AG04450 (cell line): Measurements from ENCODE around the gene GSTT4. TPM values are rescaled to one million over a fixed set of nuclear protein-coding genes. Genes with fewer than 3 reads are reported as not detected.
"Not testable (repeated sequence)": the region's sequence is repeated elsewhere in the genome, so short reads cannot be mapped to it uniquely, and the experiment has no call there.

Experiments
- CTCF ChIA-PET: fragments of 300-600, 350-600 bp; formaldehyde crosslinking; extraction: SDS; loops from one replicate; lab custom pipeline; 2022; ENCODE audit warnings: antibody characterized with exemption, inconsistent platforms; lab: Charles Lee
- POLR2A ChIA-PET: fragments of 350-600 bp; formaldehyde crosslinking; extraction: SDS; loops from one replicate; lab custom pipeline; 2021; ENCODE audit warnings: antibody characterized with exemption, inconsistent platforms; lab: Yijun Ruan, JAX
- DNase-seq: peaks from one replicate; pipeline ENCODE4 v3.0.0-alpha.2; 2011; ENCODE audit warnings: low read depth, low spot score
- H3K27ac ChIP-seq: one replicate; pipeline ENCODE4 v1.5.1; 2012; ENCODE audit warnings: low read depth, low read length, control low read depth
- H3K27me3 ChIP-seq: one replicate; pipeline ENCODE4 v1.6.0; 2012; ENCODE audit warnings: low read length; ENCODE audit not compliant: control insufficient read depth, insufficient read depth
- H3K4me3 ChIP-seq: 2 replicates; pipeline ENCODE4 v1.5.1; 2011; ENCODE audit warnings: mild to moderate bottlenecking, low read depth, low read length, control low read depth
- H3K9me3 ChIP-seq: 2 replicates; pipeline ENCODE4 v1.5.1; 2012; ENCODE audit warnings: low read length; ENCODE audit not compliant: control insufficient read depth, insufficient read depth
- CTCF ChIP-seq: IDR thresholded peaks from 2 replicates; pipeline ENCODE4 v1.5.1; 2011; ENCODE audit warnings: low read depth, low read length, control low read depth, inconsistent platforms
- polyA plus RNA-seq: library from polyadenylated mRNA; depleted of rRNA; stranded (reverse); fragments of >200 nt; gene quantifications from 2 replicates; pipeline ENCODE4 v1.2.3, GENCODE V29; 2011

The GSTT4 gene
- polyA plus RNA-seq, 1 experiment = not detected

GRCh38 chr22:23961084-23961771 lies 44.0 kb downstream of the GSTT4 start, which contains the start of gene GSTT2B:
Gene GSTT2B, minus strand, starts transcription at chr22:23961195. Its CDS starts 64 bp downstream, at chr22:23961131.
- H3K9me3 ChIP-seq, DNase-seq, POLR2A ChIA-PET, CTCF ChIA-PET, H3K27ac ChIP-seq, H3K27me3 ChIP-seq: not testable (repeated sequence)
- H3K4me3 ChIP-seq = peak within 1 kb of the TSS; percentile 51

GRCh38 chr22:23956301-23956900 lies 48.9 kb downstream of the GSTT4 start:
- TF ChIP-seq CTCF = peak; percentile 78
- POLR2A ChIA-PET = not testable (repeated sequence)
- CTCF ChIA-PET = interaction anchor here (0.6 to 1.6 kb wide), 12 partner anchors 17 to 110 kb away, joined by 3 to 11 read pairs (median 4); partner anchors contain the start of gene SLC2A11

GRCh38 chr22:23955886-23956285 lies 49.4 kb downstream of the GSTT4 start:
- H3K27me3 ChIP-seq, H3K4me3 ChIP-seq, H3K9me3 ChIP-seq, POLR2A ChIA-PET, H3K27ac ChIP-seq, DNase-seq: not testable (repeated sequence)
- CTCF ChIA-PET = interaction anchor here (0.6 to 1.6 kb wide), 12 partner anchors 17 to 110 kb away, joined by 3 to 11 read pairs (median 4); partner anchors contain the start of gene SLC2A11

More at GRCh38 chr22:23956301-23956900, 48.9 kb downstream of the GSTT4 start:
- not testable (repeated sequence) for H3K27ac ChIP-seq, H3K9me3 ChIP-seq, H3K4me3 ChIP-seq, H3K27me3 ChIP-seq
- DNase-seq = peak; percentile 24

GRCh38 chr22:23954991-23955305 lies 50.3 kb downstream of the GSTT4 start:
- H3K4me3 ChIP-seq, POLR2A ChIA-PET, H3K27ac ChIP-seq, H3K27me3 ChIP-seq, H3K9me3 ChIP-seq, DNase-seq: not testable (repeated sequence)
- CTCF ChIA-PET = interaction anchor here (1.6 kb wide), 1 partner anchor 105 kb away, joined by 4 read pairs; no protein-coding TSS in a partner anchor

GRCh38 chr22:23954193-23954990 lies 50.9 kb downstream of the GSTT4 start:
- CTCF ChIA-PET, H3K4me3 ChIP-seq, H3K27ac ChIP-seq, H3K9me3 ChIP-seq, POLR2A ChIA-PET, DNase-seq, H3K27me3 ChIP-seq: not testable (repeated sequence)

GRCh38 chr22:23953485-23953884 lies 51.8 kb downstream of the GSTT4 start:
- H3K4me3 ChIP-seq, H3K27ac ChIP-seq, POLR2A ChIA-PET, DNase-seq, CTCF ChIA-PET, H3K27me3 ChIP-seq, H3K9me3 ChIP-seq: not testable (repeated sequence)

GRCh38 chr22:23952794-23953405 lies 52.4 kb downstream of the GSTT4 start:
- DNase-seq, H3K27ac ChIP-seq, POLR2A ChIA-PET, CTCF ChIA-PET, H3K27me3 ChIP-seq, H3K4me3 ChIP-seq, H3K9me3 ChIP-seq: not testable (repeated sequence)

GRCh38 chr22:23951383-23951782 lies 53.9 kb downstream of the GSTT4 start:
- DNase-seq, POLR2A ChIA-PET, H3K27me3 ChIP-seq, H3K27ac ChIP-seq, CTCF ChIA-PET, H3K4me3 ChIP-seq, H3K9me3 ChIP-seq: not testable (repeated sequence)

- CTCF ChIA-PET, DNase-seq: not testable (repeated sequence)
Measured at GRCh38 chr22:23949764-23950163, 55.5 kb downstream of the GSTT4 start.

More at GRCh38 chr22:23949764-23950163, 55.5 kb downstream of the GSTT4 start:
- H3K9me3 ChIP-seq, H3K27me3 ChIP-seq, H3K27ac ChIP-seq, H3K4me3 ChIP-seq, POLR2A ChIA-PET: not testable (repeated sequence)
